H1 (cell line): ENCODE measurements around the gene MICALL2. TPM values are rescaled to one million over a fixed set of nuclear protein-coding genes. Genes with fewer than 3 reads are reported as not detected.

ENCODE experiments used
- ATF2 ChIP-seq: IDR thresholded peaks from 2 replicates; pipeline ENCODE4 v1.6.1; 2012; ENCODE audit warnings: low read length, inconsistent platforms
- KDM1A ChIP-seq: fragments of 200-600, 300-600 bp; sonication (generic); IDR thresholded peaks from 2 replicates; pipeline ENCODE4 v1.7.1; 2016; ENCODE audit warnings: mild to moderate bottlenecking, low read length, borderline replicate concordance
- SIRT6 ChIP-seq: IDR thresholded peaks from one replicate; pipeline ENCODE4 v1.7.1; 2012; ENCODE audit warnings: low read length, inconsistent platforms
- polyA plus RNA-seq, 7 experiments: library from polyadenylated mRNA; depleted of rRNA in 3 of 7; stranded (reverse) in 5 of 7; unstranded in 2 of 7; fragments of >200 nt in 5 of 7; fragments of 200-250 nt in 2 of 7; gene quantifications; 1 replicate in 5 of 7; 2 replicates in 1 of 7; 4 replicates in 1 of 7; pipeline versions ENCODE4 v1.2.1 to v1.2.3, GENCODE V29; 2011 to 2013; ENCODE audit warnings: missing spikeins in 2 of 7, mixed read lengths in 2 of 7
- total RNA-seq: library from RNA; stranded (reverse); fragmentation: NEBNext Ultra II Directional; extraction: Animal tissue kit (Norgen Biotek cat#: 25700); gene quantifications from 2 replicates; pipeline ENCODE4 v1.2.1, GENCODE V29; 2021

MICALL2 gene
- total and polyA plus RNA-seq, 2 of the 8 experiments (the other 6 are each of a cell fraction or from before 2014, with no cell fraction given), result 5.3 to 8.5 TPM

GRCh38 chr7:1470901-1471300 lies 11.6 kb upstream of the MICALL2 start (continued):
- TF ChIP-seq KDM1A (no peak), ATF2 (no peak), SIRT6 (no peak)
